ENCODE measurements around the gene SPATS1. TPM values are rescaled to one million over a fixed set of nuclear protein-coding genes. Genes with fewer than 3 reads are reported as not detected.
"Not testable (repeated sequence)": the region's sequence is repeated elsewhere in the genome, so short reads cannot be mapped to it uniquely, and the experiment has no call there.

Gene SPATS1
- total and polyA plus RNA-seq, 3 donors from 2014 or later: 10.7 to 51.7 (median 13.1) TPM

DNA sequence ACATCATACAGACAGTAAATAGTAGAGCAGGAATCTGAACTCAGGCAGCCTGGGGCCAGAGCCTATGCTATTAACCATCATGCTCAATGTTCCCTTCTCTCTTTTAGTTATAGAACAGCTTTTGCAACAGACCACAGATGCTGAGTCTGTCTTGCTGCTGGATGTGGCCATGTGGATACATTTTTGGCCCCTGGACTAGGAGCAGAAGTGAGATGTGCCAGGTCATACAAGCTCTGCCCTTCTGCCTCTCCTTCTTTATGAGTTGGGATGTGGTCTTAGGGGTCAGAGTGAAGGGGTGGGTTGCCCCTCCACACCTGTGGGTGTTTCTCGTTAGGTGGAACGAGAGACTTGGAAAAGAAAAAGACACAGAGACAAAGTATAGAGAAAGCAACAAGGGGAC is 14.7 kb upstream of the SPATS1 start:
- Histone ChIP-seq H3K27ac (no peak overlapping the region), H3K4me3 (no peak overlapping the region), H3K4me1 (no peaks in the 10 kb centered on the region), H3K9me3 (no peaks in the 10 kb centered on the region), H3K27me3 (no peaks in the 10 kb centered on the region), H3K36me3 (ENCODE audit: low read depth, missing control alignments) (no peaks in the 10 kb centered on the region)
- TF ChIP-seq, protein P1, sequence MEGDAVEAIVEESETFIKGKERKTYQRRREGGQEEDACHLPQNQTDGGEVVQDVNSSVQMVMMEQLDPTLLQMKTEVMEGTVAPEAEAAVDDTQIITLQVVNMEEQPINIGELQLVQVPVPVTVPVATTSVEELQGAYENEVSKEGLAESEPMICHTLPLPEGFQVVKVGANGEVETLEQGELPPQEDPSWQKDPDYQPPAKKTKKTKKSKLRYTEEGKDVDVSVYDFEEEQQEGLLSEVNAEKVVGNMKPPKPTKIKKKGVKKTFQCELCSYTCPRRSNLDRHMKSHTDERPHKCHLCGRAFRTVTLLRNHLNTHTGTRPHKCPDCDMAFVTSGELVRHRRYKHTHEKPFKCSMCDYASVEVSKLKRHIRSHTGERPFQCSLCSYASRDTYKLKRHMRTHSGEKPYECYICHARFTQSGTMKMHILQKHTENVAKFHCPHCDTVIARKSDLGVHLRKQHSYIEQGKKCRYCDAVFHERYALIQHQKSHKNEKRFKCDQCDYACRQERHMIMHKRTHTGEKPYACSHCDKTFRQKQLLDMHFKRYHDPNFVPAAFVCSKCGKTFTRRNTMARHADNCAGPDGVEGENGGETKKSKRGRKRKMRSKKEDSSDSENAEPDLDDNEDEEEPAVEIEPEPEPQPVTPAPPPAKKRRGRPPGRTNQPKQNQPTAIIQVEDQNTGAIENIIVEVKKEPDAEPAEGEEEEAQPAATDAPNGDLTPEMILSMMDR (IDR thresholded peaks at IDR 0.05): no peak
- TF ChIP-seq POLR2A (IDR thresholded peaks at IDR 0.05): no peak
- DNase-seq: no peak
- intact Hi-C loops (cut with DNase I; ENCODE audit: low total_unique reads): no loop called here
- WGBS, 2 donors: 64 to 91% methylated on average over 2 of the region's 2 CpGs

DNA sequence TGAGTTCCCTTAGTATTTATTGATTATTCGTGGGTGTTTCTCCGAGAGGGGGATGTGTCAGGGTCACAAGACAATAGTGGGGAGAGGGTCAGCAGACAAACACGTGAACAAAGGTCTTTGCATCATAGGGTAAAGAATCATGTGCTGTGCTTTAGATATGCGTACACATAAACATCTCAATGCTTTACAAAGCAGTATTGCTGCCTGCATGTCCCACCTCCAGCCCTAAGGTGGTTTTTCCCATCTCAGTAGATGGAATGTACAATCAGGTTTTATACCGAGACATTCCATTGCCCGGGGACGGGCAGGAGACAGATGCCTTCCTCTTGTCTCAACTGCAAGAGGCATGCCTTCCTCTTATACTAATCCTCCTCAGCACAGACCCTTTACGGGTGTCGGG is 14.2 kb upstream of the SPATS1 start:
- H3K4me3 ChIP-seq, DNase-seq: not testable (repeated sequence)

GRCh38 chr6:44329858-44330257 is 12.6 kb upstream of the SPATS1 start:
- DNase-seq: no peak
- whole genome bisulfite sequencing, 2 donors: 63 to 68% methylated on average over 5 of the region's 5 CpGs
- intact Hi-C loops (cut with DNase I; ENCODE audit: low total_unique reads): no loop called here
- Histone ChIP-seq H3K4me3 (no peak overlapping the region), H3K9me3 (no peaks in the 10 kb centered on the region), H3K36me3 (ENCODE audit: low read depth, missing control alignments) (no peaks in the 10 kb centered on the region), H3K27me3 (no peaks in the 10 kb centered on the region), H3K27ac (no peak overlapping the region), H3K4me1 (no peaks in the 10 kb centered on the region)
- TF ChIP-seq POLR2A (IDR thresholded peaks at IDR 0.05): no peak
- TF ChIP-seq, protein P1 (IDR thresholded peaks at IDR 0.05): no peak

More for the DNA sequence above, 14.2 kb upstream of the SPATS1 start:
- H3K27ac ChIP-seq; H3K36me3 ChIP-seq (ENCODE audit: low read depth, missing control alignments); H3K9me3 ChIP-seq; H3K4me1 ChIP-seq; H3K27me3 ChIP-seq; intact Hi-C loops (cut with DNase I; ENCODE audit: low total_unique reads): not testable (repeated sequence)
- 45 to 47% methylated on average over 7 of the region's 9 CpGs for WGBS, 2 donors

- TF ChIP-seq, protein P1 (IDR thresholded peaks at IDR 0.05): no peak
- no peak for TF ChIP-seq POLR2A (IDR thresholded peaks at IDR 0.05)
- no peaks in the 10 kb centered on the region for H3K9me3 ChIP-seq
- no peak overlapping the region for H3K4me3 ChIP-seq
- intact Hi-C loops (cut with DNase I; ENCODE audit: low total_unique reads): no loop called here
- H3K36me3 ChIP-seq (ENCODE audit: low read depth, missing control alignments): no peaks in the 10 kb centered on the region
- DNase-seq: no peak
- no peaks in the 10 kb centered on the region for H3K27me3 ChIP-seq
- H3K27ac ChIP-seq: no peak overlapping the region
- WGBS, 2 donors: 77 to 85% methylated on average over 7 of the region's 7 CpGs
- no peaks in the 10 kb centered on the region for H3K4me1 ChIP-seq
These were observed 9.9 kb upstream of the SPATS1 start for GRCh38 chr6:44332585-44332984.

- H3K36me3 ChIP-seq (ENCODE audit: low read depth, missing control alignments): no peaks in the 10 kb centered on the region
- TF ChIP-seq POLR2A (IDR thresholded peaks at IDR 0.05): no peak
- TF ChIP-seq, protein P1 (IDR thresholded peaks at IDR 0.05): no peak
- H3K4me1 ChIP-seq: no peaks in the 10 kb centered on the region
- DNase-seq: no peak
- no peaks in the 10 kb centered on the region for H3K27me3 ChIP-seq
- intact Hi-C loops (cut with DNase I; ENCODE audit: low total_unique reads): no loop called here
- WGBS, 2 donors: 79 to 80% methylated on average over 11 of the region's 11 CpGs
- H3K9me3 ChIP-seq: no peaks in the 10 kb centered on the region
- H3K4me3 ChIP-seq: no peak overlapping the region
- H3K27ac ChIP-seq: no peak overlapping the region
These were observed 9.1 kb upstream of the SPATS1 start for GRCh38 chr6:44333273-44333919.
